GM10248 (cell line): ENCODE data around the gene DTD1.

ENCODE experiments used
- CTCF ChIA-PET: fragments of 300-600 bp; sonication (Branson Sonifier 250); formaldehyde crosslinking; extraction: SDS; loops from one replicate; lab custom pipeline; 2021; ENCODE audit warnings: antibody characterized with exemption; lab: Yijun Ruan, JAX
- POLR2A ChIA-PET: fragments of 350-650 bp; sonication (Branson Sonifier 250); formaldehyde crosslinking; extraction: SDS; loops from one replicate; lab custom pipeline; 2020; ENCODE audit warnings: antibody characterized with exemption; lab: Yijun Ruan, JAX
- DNase-seq: peaks from one replicate; pipeline ENCODE4 v3.0.0; 2012; ENCODE audit errors: extremely low spot score
- CTCF ChIP-seq: IDR thresholded peaks from 2 replicates; pipeline ENCODE4 v1.5.1; 2012; ENCODE audit warnings: mild to moderate bottlenecking, low read depth; ENCODE audit errors: extremely low read depth, missing control alignments, control extremely low read depth

DTD1 gene

GRCh38 chr20:18712882-18713281, 125.0 kb downstream of the DTD1 start:
- CTCF ChIA-PET, result interaction anchor here (1.7 kb wide), 1 partner anchor 17 kb away, joined by 5 read pairs; no protein-coding TSS in a partner anchor

DNA sequence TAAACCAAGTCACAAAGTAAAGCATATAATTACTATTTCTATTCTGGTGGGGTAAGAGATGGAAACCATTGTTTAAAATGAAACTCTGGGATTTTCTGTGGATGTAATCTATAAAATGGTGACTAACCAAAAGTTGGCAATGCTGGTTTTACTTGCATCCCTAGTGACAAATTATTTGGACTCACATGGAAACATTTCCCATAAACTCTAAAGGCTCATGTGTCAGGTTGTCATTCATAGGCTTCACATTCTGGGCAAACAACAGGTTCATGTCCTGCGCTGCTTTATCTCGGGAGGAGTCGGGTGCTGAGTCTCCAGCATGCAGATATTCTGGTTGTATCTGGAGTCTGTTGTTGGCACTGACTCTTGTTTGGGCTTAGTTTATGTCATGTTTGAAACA, 127.7 kb downstream of the DTD1 start:
- CTCF ChIA-PET, result no interaction called here

More at GRCh38 chr20:18712882-18713281, 125.0 kb downstream of the DTD1 start:
- no peak for TF ChIP-seq CTCF
- no peak for DNase-seq
- POLR2A ChIA-PET, result no interaction called here

GRCh38 chr20:18717062-18717461, 129.2 kb downstream of the DTD1 start:
- no peak for TF ChIP-seq CTCF
- ChIA-PET POLR2A (no interaction called here), CTCF (interaction anchor here (1.0 to 1.7 kb wide), 3 partner anchors 11 to 83 kb away, joined by 3 to 5 read pairs (median 4); no protein-coding TSS in a partner anchor)
- no peak for DNase-seq

More for the DNA sequence above, 127.7 kb downstream of the DTD1 start:
- POLR2A ChIA-PET, result no interaction called here
- DNase-seq, result no peak
- no peak for TF ChIP-seq CTCF

DNA sequence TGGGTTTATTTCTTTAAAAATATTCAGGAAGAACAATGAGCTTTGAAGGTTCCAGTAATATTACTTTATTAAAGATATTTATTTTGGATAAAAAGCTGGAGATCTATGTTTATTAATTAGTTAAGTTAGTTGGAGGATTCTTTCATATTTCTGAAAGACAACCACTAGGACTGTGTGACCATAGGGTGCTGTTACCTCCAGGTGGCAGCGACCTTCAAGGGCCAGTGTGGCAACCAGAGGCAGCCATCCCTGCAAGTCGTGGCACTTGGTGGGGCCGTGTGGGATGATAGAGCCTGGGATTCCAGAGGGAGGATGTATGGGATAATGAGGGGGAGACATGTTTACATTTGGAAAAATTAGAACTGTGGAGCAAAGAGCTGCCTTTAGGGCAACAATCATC, 130.3 kb downstream of the DTD1 start:
- TF ChIP-seq CTCF, result peak; percentile 30
- DNase-seq, result no peak
- CTCF ChIA-PET, result interaction anchor here (0.9 to 1.5 kb wide), 3 partner anchors 10 to 84 kb away, joined by 3 to 5 read pairs (median 4); no protein-coding TSS in a partner anchor
- POLR2A ChIA-PET, result no interaction called here

DNA sequence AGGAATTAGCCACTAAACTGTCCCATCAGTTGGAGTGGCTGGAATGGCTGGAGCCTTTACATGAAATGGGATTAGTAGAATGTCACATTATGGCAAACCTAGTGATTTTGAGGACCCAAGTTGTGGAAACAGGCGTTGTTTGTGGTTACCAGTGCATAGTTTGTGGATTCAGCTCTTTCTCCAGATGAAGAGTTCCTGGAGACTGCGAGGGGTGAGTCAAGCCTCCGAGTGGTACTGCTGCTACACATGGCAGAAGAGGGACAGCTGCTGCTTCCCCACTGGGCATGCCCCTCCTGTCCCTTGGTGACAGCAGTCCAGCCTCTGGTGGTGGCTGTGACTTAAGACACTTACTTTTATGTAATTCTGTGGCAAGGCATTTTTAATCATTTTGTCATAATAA, 131.6 kb downstream of the DTD1 start:
- no peak for TF ChIP-seq CTCF

GRCh38 chr20:18721551-18722115, 133.8 kb downstream of the DTD1 start:
- no peak for TF ChIP-seq CTCF
- ChIA-PET CTCF (interaction anchor here (1.4 to 1.6 kb wide), 2 partner anchors 11 to 18 kb away, joined by 4 to 5 read pairs; no protein-coding TSS in a partner anchor), POLR2A (no interaction called here)
- no peak for DNase-seq

More for the DNA sequence above, 131.6 kb downstream of the DTD1 start:
- no peak for DNase-seq
- POLR2A ChIA-PET, result no interaction called here
- CTCF ChIA-PET, result interaction anchor here (1.1 kb wide), 1 partner anchor 14 kb away, joined by 5 read pairs; no protein-coding TSS in a partner anchor
